GM19324 (cell line): Measurements from ENCODE around the gene ALK.

ENCODE experiments used
- ATAC-seq: cut with Tn5 transposase; IDR thresholded peaks from one replicate; pipeline ENCODE4 v1.9.1; 2021; ENCODE audit warnings: mild to moderate bottlenecking, moderate library complexity; ENCODE audit not compliant: unreplicated experiment, low FRiP score

Gene ALK

GRCh38 chr2:29440921-29441623 is 480.3 kb downstream of the ALK start:
- no peak for ATAC-seq

- ATAC-seq = no peak
Measured at GRCh38 chr2:29433920-29434319, 487.5 kb downstream of the ALK start.

GRCh38 chr2:29433128-29433527 is 488.3 kb downstream of the ALK start:
- no peak for ATAC-seq

- ATAC-seq = no peak
Measured at GRCh38 chr2:29431485-29431884, 489.9 kb downstream of the ALK start.

- no peak for ATAC-seq
Measured at GRCh38 chr2:29430382-29431112, 490.8 kb downstream of the ALK start.

- no peak for ATAC-seq
Measured at GRCh38 chr2:29426354-29426753, 495.0 kb downstream of the ALK start.

GRCh38 chr2:29425866-29426265 is 495.5 kb downstream of the ALK start:
- no peak for ATAC-seq

- no peak for ATAC-seq
Measured at GRCh38 chr2:29423061-29423666, 498.2 kb downstream of the ALK start.

GRCh38 chr2:29420999-29421782 is 500.2 kb downstream of the ALK start:
- no peak for ATAC-seq

GRCh38 chr2:29420464-29420863 is 500.9 kb downstream of the ALK start:
- ATAC-seq = no peak

GRCh38 chr2:29417630-29418029 is 503.8 kb downstream of the ALK start:
- ATAC-seq = no peak

GRCh38 chr2:29412197-29412925 is 509.0 kb downstream of the ALK start:
- no peak for ATAC-seq

GRCh38 chr2:29405707-29406106 is 515.7 kb downstream of the ALK start:
- no peak for ATAC-seq

- ATAC-seq = no peak
Measured at GRCh38 chr2:29405266-29405665, 516.1 kb downstream of the ALK start.

GRCh38 chr2:29401994-29402393 is 519.4 kb downstream of the ALK start:
- ATAC-seq = no peak

GRCh38 chr2:29400930-29401653 is 520.3 kb downstream of the ALK start:
- ATAC-seq = no peak

- ATAC-seq = no peak
Measured at GRCh38 chr2:29398384-29399237, 522.8 kb downstream of the ALK start.

GRCh38 chr2:29397713-29398112 is 523.7 kb downstream of the ALK start:
- no peak for ATAC-seq

GRCh38 chr2:29397039-29397438 is 524.3 kb downstream of the ALK start:
- ATAC-seq = no peak
